SH-SY5Y (cell line): ENCODE results near the gene RPS6KA4.

Source experiments
- GATA2 ChIP-seq: IDR thresholded peaks from 2 replicates; pipeline ENCODE4 v1.6.1; 2011; ENCODE audit warnings: mild to moderate bottlenecking, low read depth, low read length
- GATA3 ChIP-seq: IDR thresholded peaks from 2 replicates; pipeline ENCODE4 v1.6.1; 2011; ENCODE audit warnings: low read depth, mild to moderate bottlenecking, low read length, moderate library complexity

DNA sequence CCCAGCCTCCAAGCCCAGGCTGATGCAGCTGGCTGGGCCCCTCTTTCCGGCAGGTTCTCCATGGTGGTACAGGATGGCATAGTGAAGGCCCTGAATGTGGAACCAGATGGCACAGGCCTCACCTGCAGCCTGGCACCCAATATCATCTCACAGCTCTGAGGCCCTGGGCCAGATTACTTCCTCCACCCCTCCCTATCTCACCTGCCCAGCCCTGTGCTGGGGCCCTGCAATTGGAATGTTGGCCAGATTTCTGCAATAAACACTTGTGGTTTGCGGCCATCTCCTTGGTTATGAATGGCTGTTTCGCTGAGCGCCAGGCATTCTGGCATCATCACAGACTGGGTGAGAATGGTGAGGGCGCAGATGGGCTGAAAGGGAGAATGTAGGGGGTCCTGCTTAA is 37.4 kb upstream of the RPS6KA4 start:
- TF ChIP-seq GATA3 (no peak), GATA2 (no peak)
